ENCODE results near the gene TAP1. TPM values are rescaled to one million over a fixed set of nuclear protein-coding genes. Genes with fewer than 3 reads are reported as not detected.
A peak's percentile ranks its signal among the peaks of the same experiment; 100 is the strongest.

TAP1 gene
- total RNA-seq, 1 experiment from 2014 or later, result 12.1 TPM

GRCh38 chr6:32816746-32817204 is 36.7 kb downstream of the TAP1 start, which contains the start of gene HLA-DOB:
Gene HLA-DOB, minus strand, starts transcription at chr6:32817002. Its CDS starts 51 bp downstream, at chr6:32816951.
- Histone ChIP-seq H3K4me2 (ENCODE audit: insufficient read depth, insufficient read length, low read length) (no peak within 1 kb of the TSS), H3T11ph (ENCODE audit: low read length) (no peak within 1 kb of the TSS), H4K91ac (ENCODE audit: insufficient read length, low read depth, low read length) (no peak within 1 kb of the TSS), H3K23me2 (ENCODE audit: insufficient read length, low read depth, low read length, poor library complexity, severe bottlenecking) (no peaks in the 10 kb centered on the region), H2AFZ (ENCODE audit: low read length) (peak within 1 kb of the TSS; percentile 77), H2AK5ac (ENCODE audit: insufficient read length, low read length) (no peak within 1 kb of the TSS), H3K4ac (ENCODE audit: low read depth, low read length) (no peak within 1 kb of the TSS), H3K4me1 (ENCODE audit: insufficient read depth, low read length) (no peaks in the 10 kb centered on the region), H3K9ac (ENCODE audit: extremely low read depth, insufficient read length, low read length) (no peak within 1 kb of the TSS), H3K18ac (ENCODE audit: insufficient read length, low read depth, low read length) (no peak within 1 kb of the TSS), H4K20me1 (ENCODE audit: control insufficient read depth, insufficient read depth, insufficient read length) (no peaks in the 10 kb centered on the region), H3K27ac (ENCODE audit: insufficient read length, low read depth, low read length) (no peak within 1 kb of the TSS), H3K27me3 (ENCODE audit: insufficient read depth, low read length) (no peaks in the 10 kb centered on the region), H3K14ac (ENCODE audit: insufficient read depth, low read length) (no peak within 1 kb of the TSS), H4K5ac (ENCODE audit: insufficient read length, low read depth, low read length) (no peak within 1 kb of the TSS), H3K79me1 (ENCODE audit: insufficient read depth, low read depth, low read length, poor library complexity, severe bottlenecking) (no peaks in the 10 kb centered on the region), H2BK12ac (ENCODE audit: insufficient read length, low read depth, low read length) (no peak within 1 kb of the TSS), H2BK20ac (ENCODE audit: low read depth, low read length, poor library complexity, severe bottlenecking) (no peak within 1 kb of the TSS), H3K79me2 (ENCODE audit: insufficient read depth, low read length) (no peaks in the 10 kb centered on the region), H3K23ac (ENCODE audit: insufficient read length, low read depth, low read length) (no peak within 1 kb of the TSS), H3K9me3 (ENCODE audit: control insufficient read depth, low read depth, low read length) (no peaks in the 10 kb centered on the region), H2BK15ac (ENCODE audit: low read depth, low read length) (no peak within 1 kb of the TSS), H4K8ac (replicated peaks; ENCODE audit: insufficient read length, low read depth, low read length) (no peak within 1 kb of the TSS), H3K56ac (ENCODE audit: insufficient read length, low read depth, low read length) (no peak within 1 kb of the TSS), H2BK120ac (ENCODE audit: low read depth, low read length, poor library complexity, severe bottlenecking) (no peak within 1 kb of the TSS), H2BK5ac (ENCODE audit: insufficient read length, low read length) (no peak within 1 kb of the TSS)
- no CpG with 5 or more reads among the region's 3 CpGs for WGBS (ENCODE audit: extremely low coverage, insufficient read length, low lambda C conversion rate)
- H3K4me1 Mint-ChIP-seq, result peaks cover 0 to 9% of the 10 kb centered on the region in 2 experiments; a peak in 2 of 4 replicates
- peak within 1 kb of the TSS in 1 of 3 experiments; percentile 73; a peak in 1 of 7 replicates for H3K27ac Mint-ChIP-seq
- TF ChIP-seq CTCF (conservative IDR thresholded peaks at IDR 0.05), result no peak
- no peaks in the 10 kb centered on the region for H3K36me3 Mint-ChIP-seq (ENCODE audit: insufficient read depth in 1 of 3, low read depth in 3 of 3)
- peak within 1 kb of the TSS in 1 of 2 experiments; percentile 10; a peak in 1 of 5 replicates for H3K4me3 Mint-ChIP-seq
- no peak for DNase-seq
- H3K9me3 Mint-ChIP-seq, result no peaks in the 10 kb centered on the region
- H3K27me3 Mint-ChIP-seq (ENCODE audit: low read depth), result peaks cover 23% of the 10 kb centered on the region
